Osteocyte (in vitro differentiated cells): Measurements from ENCODE around the gene RCC1. TPM values are rescaled to one million over a fixed set of nuclear protein-coding genes. Genes with fewer than 3 reads are reported as not detected.
"Not testable (repeated sequence)": the region's sequence is repeated elsewhere in the genome, so short reads cannot be mapped to it uniquely, and the experiment has no call there.

Experiments
- DNase-seq: peaks from one replicate; pipeline ENCODE4 v3.0.0; 2021; ENCODE audit warnings: mixed read lengths; ENCODE audit not compliant: unreplicated experiment; ENCODE audit errors: extremely low spot score
- H3K27ac Mint-ChIP-seq: one replicate; pipeline ENCODE4 v1.8.0; 2021; ENCODE audit warnings: mild to moderate bottlenecking, mixed read lengths; ENCODE audit not compliant: unreplicated experiment
- H3K27me3 Mint-ChIP-seq: one replicate; pipeline ENCODE4 v1.8.0; 2021; ENCODE audit warnings: mixed read lengths; ENCODE audit not compliant: unreplicated experiment
- H3K36me3 Mint-ChIP-seq: one replicate; pipeline ENCODE4 v1.8.0; 2021; ENCODE audit warnings: mixed read lengths; ENCODE audit not compliant: unreplicated experiment
- H3K4me1 Mint-ChIP-seq: one replicate; pipeline ENCODE4 v1.8.0; 2021; ENCODE audit warnings: mixed read lengths; ENCODE audit not compliant: unreplicated experiment
- H3K4me3 Mint-ChIP-seq: one replicate; pipeline ENCODE4 v1.8.0; 2021; ENCODE audit warnings: mild to moderate bottlenecking, moderate library complexity, mixed read lengths; ENCODE audit not compliant: unreplicated experiment
- H3K9me3 Mint-ChIP-seq: one replicate; pipeline ENCODE4 v1.8.0; 2021; ENCODE audit warnings: mixed read lengths; ENCODE audit not compliant: unreplicated experiment
- CTCF ChIP-seq: fragments of 200-600 bp; sonication (generic); IDR thresholded peaks from 2 replicates; pipeline ENCODE4 v1.5.0; 2021; ENCODE audit warnings: antibody characterized with exemption, mild to moderate bottlenecking, moderate library complexity
- total RNA-seq: library from RNA; stranded (reverse); gene quantifications from 2 replicates; pipeline ENCODE4 v1.2.1, GENCODE V29; 2021

RCC1 gene
- total RNA-seq, 1 donor from 2014 or later, result 22.9 TPM

GRCh38 chr1:28466226-28466778 is 39.5 kb upstream of the RCC1 start:
- Mint-ChIP-seq H3K4me3 (no peak overlapping the region), H3K27me3 (no peaks in the 10 kb centered on the region), H3K9me3 (no peaks in the 10 kb centered on the region), H3K27ac (peak overlapping the region; percentile 60), H3K4me1 (no peaks in the 10 kb centered on the region), H3K36me3 (peaks cover 28% of the 10 kb centered on the region)
- TF ChIP-seq CTCF, result no peak
- no peak for DNase-seq

GRCh38 chr1:28470146-28470545 is 35.7 kb upstream of the RCC1 start:
- DNase-seq, result no peak
- Mint-ChIP-seq H3K4me1 (no peaks in the 10 kb centered on the region), H3K27me3 (no peaks in the 10 kb centered on the region), H3K27ac (no peak overlapping the region), H3K4me3 (no peak overlapping the region), H3K9me3 (no peaks in the 10 kb centered on the region), H3K36me3 (peaks cover 31% of the 10 kb centered on the region)
- TF ChIP-seq CTCF, result no peak

- not testable (repeated sequence) for DNase-seq, H3K4me3 Mint-ChIP-seq, H3K27ac Mint-ChIP-seq, H3K27me3 Mint-ChIP-seq, H3K4me1 Mint-ChIP-seq, H3K9me3 Mint-ChIP-seq
- peaks cover 34% of the 10 kb centered on the region for H3K36me3 Mint-ChIP-seq
Observed at GRCh38 chr1:28479497-28479896, 26.3 kb upstream of the RCC1 start.

GRCh38 chr1:28480308-28480707 is 25.5 kb upstream of the RCC1 start:
- DNase-seq, result no peak
- H3K27me3 Mint-ChIP-seq, result no peaks in the 10 kb centered on the region
- peaks cover 32% of the 10 kb centered on the region for H3K36me3 Mint-ChIP-seq
- H3K4me3 Mint-ChIP-seq, result no peak overlapping the region
- no peaks in the 10 kb centered on the region for H3K9me3 Mint-ChIP-seq
- H3K27ac Mint-ChIP-seq, result no peak overlapping the region
- H3K4me1 Mint-ChIP-seq, result no peaks in the 10 kb centered on the region
- no peak for TF ChIP-seq CTCF

GRCh38 chr1:28482138-28482537 is 23.7 kb upstream of the RCC1 start:
- H3K9me3 Mint-ChIP-seq, result no peaks in the 10 kb centered on the region
- no peak overlapping the region for H3K4me3 Mint-ChIP-seq
- no peaks in the 10 kb centered on the region for H3K4me1 Mint-ChIP-seq
- no peaks in the 10 kb centered on the region for H3K27me3 Mint-ChIP-seq
- H3K27ac Mint-ChIP-seq, result no peak overlapping the region
- no peak for TF ChIP-seq CTCF
- no peak for DNase-seq
- peaks cover 24% of the 10 kb centered on the region for H3K36me3 Mint-ChIP-seq

- no peak overlapping the region for H3K4me3 Mint-ChIP-seq
- DNase-seq, result no peak
- H3K9me3 Mint-ChIP-seq, result no peaks in the 10 kb centered on the region
- peaks cover 21% of the 10 kb centered on the region for H3K36me3 Mint-ChIP-seq
- H3K27me3 Mint-ChIP-seq, result no peaks in the 10 kb centered on the region
- H3K4me1 Mint-ChIP-seq, result no peaks in the 10 kb centered on the region
- TF ChIP-seq CTCF, result no peak
- H3K27ac Mint-ChIP-seq, result no peak overlapping the region
Observed at GRCh38 chr1:28482702-28483101, 23.1 kb upstream of the RCC1 start.
